Stomach (tissue), 4 donors: ENCODE data around the gene RSBN1L.

Experiments used
- EP300 ChIP-seq: sonication (generic); formaldehyde crosslinking; IDR thresholded peaks from one replicate; pipeline ENCODE4 v1.6.1; 2017; ENCODE audit warnings: antibody characterized with exemption
- POLR2A ChIP-seq, 4 donors: fragments of 450-650 bp; IDR thresholded peaks; one replicate each; pipeline ENCODE4 v1.6.1; 2016; ENCODE audit warnings: antibody characterized with exemption in 4 of 4, control low read depth in 2 of 4, mild to moderate bottlenecking in 1 of 4, moderate library complexity in 1 of 4
- POLR2AphosphoS5 ChIP-seq, 3 donors: sonication (generic); formaldehyde crosslinking; IDR thresholded peaks; one replicate each; pipeline ENCODE4 v1.6.1; 2016; ENCODE audit warnings: antibody characterized with exemption in 3 of 3
- TF ChIP-seq, protein P1 (sequence below), 7 experiments: fragments of 450-650 bp in 4 of 7; fragments of 200-600 bp in 3 of 7; sonication (generic) in 3 of 7; IDR thresholded peaks; one replicate each; pipeline ENCODE4 v1.5.1; 2016 to 2019; ENCODE audit warnings: antibody characterized with exemption in 7 of 7, control low read depth in 2 of 7, mild to moderate bottlenecking in 1 of 7

GRCh38 chr7:77667459-77668086 is 28.7 kb upstream of the RSBN1L start:
- TF ChIP-seq EP300 (no peak), POLR2A (IDR thresholded peaks at IDR 0.05) (no peak), POLR2AphosphoS5 (IDR thresholded peaks at IDR 0.05) (no peak)
- TF ChIP-seq, protein P1, sequence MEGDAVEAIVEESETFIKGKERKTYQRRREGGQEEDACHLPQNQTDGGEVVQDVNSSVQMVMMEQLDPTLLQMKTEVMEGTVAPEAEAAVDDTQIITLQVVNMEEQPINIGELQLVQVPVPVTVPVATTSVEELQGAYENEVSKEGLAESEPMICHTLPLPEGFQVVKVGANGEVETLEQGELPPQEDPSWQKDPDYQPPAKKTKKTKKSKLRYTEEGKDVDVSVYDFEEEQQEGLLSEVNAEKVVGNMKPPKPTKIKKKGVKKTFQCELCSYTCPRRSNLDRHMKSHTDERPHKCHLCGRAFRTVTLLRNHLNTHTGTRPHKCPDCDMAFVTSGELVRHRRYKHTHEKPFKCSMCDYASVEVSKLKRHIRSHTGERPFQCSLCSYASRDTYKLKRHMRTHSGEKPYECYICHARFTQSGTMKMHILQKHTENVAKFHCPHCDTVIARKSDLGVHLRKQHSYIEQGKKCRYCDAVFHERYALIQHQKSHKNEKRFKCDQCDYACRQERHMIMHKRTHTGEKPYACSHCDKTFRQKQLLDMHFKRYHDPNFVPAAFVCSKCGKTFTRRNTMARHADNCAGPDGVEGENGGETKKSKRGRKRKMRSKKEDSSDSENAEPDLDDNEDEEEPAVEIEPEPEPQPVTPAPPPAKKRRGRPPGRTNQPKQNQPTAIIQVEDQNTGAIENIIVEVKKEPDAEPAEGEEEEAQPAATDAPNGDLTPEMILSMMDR (IDR thresholded peaks at IDR 0.05) = no peak
